Stomach (tissue), 4 donors: ENCODE data around the gene ZNF574.

Experiments used
- CTCF ChIP-seq, 7 experiments: fragments of 450-650 bp in 4 of 7; fragments of 200-600 bp in 3 of 7; sonication (generic) in 3 of 7; IDR thresholded peaks; one replicate each; pipeline ENCODE4 v1.5.1; 2016 to 2019; ENCODE audit warnings: antibody characterized with exemption in 7 of 7, control low read depth in 2 of 7, mild to moderate bottlenecking in 1 of 7
- EP300 ChIP-seq: sonication (generic); formaldehyde crosslinking; IDR thresholded peaks from one replicate; pipeline ENCODE4 v1.6.1; 2017; ENCODE audit warnings: antibody characterized with exemption
- POLR2A ChIP-seq, 4 donors: fragments of 450-650 bp; IDR thresholded peaks; one replicate each; pipeline ENCODE4 v1.6.1; 2016; ENCODE audit warnings: antibody characterized with exemption in 4 of 4, control low read depth in 2 of 4, mild to moderate bottlenecking in 1 of 4, moderate library complexity in 1 of 4
- POLR2AphosphoS5 ChIP-seq, 3 donors: sonication (generic); formaldehyde crosslinking; IDR thresholded peaks; one replicate each; pipeline ENCODE4 v1.6.1; 2016; ENCODE audit warnings: antibody characterized with exemption in 3 of 3

- TF ChIP-seq CTCF (IDR thresholded peaks at IDR 0.05), result no peak
- no peak for TF ChIP-seq POLR2A (IDR thresholded peaks at IDR 0.05)
- no peak for TF ChIP-seq EP300
- no peak for TF ChIP-seq POLR2AphosphoS5 (IDR thresholded peaks at IDR 0.05)
Measured at GRCh38 chr19:42093505-42093904, 17.5 kb downstream of the ZNF574 start.
